ENCODE data around the gene MACF1.
A peak's percentile ranks its signal among the peaks of the same experiment; 100 is the strongest.

Gene MACF1

DNA sequence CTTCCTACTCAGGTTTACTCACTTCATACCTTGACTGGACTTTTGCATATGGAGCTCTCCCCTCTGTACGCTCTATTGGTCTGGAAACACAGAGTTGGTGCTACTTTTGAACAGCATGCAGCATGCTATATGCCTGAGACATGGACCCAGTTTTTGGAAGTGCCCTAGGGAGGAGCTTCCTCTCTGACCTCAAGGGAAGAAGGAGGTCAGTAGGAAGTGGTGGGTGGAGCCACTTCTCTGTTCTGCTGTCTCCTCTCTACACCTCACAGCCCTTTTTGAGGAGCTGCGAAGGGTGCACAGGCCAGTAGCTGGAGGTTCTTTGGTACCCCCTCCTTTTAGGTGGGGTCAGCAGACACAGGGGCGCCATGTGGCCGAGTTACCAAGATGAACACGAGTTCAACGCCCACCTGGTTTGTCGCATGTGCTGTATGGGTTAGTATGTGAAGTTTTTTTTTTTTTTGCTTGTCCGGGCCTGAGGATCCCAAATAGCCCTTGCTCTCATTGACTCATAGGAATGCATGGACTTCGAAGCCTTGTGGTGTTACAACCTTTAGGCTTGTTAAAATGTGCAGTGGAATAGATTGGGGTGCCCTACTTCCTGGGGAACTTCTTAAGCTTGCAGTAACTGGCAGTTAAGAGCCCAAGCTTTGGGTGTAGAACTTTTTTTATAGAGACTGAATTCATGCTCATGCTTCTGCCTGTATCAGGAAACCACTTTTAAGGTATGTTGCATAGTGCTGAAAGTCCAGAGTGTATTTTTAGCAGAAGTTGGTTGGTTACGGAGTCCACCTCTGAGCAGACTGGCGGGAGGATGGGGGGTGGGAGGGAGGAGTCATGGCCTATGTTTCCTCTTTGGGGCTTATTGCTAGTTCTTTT lies 10.7 kb downstream of the MACF1 start:
- Histone ChIP-seq H3K27ac (peak overlapping the region; percentile 52), H3K27me3 (ENCODE audit: insufficient read depth, low read depth) (no peaks in the 10 kb centered on the region), H3K4me2 (peak overlapping the region; percentile 91), H3K4me1 (ENCODE audit: low read depth, poor library complexity, severe bottlenecking) (peaks cover 41% of the 10 kb centered on the region), H3K36me3 (ENCODE audit: insufficient read depth) (no peaks in the 10 kb centered on the region), H2AFZ (ENCODE audit: low read depth) (peak overlapping the region; percentile 11; the same call in 1 of the 2 replicates), H3K4me3 (IDR thresholded peaks at IDR 0.05; ENCODE audit: insufficient read depth, low read depth, low read length) (peak overlapping the region; percentile 66), H4K20me1 (ENCODE audit: insufficient read depth) (no peaks in the 10 kb centered on the region), H3K9ac (peak overlapping the region; percentile 18; the same call in 1 of the 2 replicates), H3K79me2 (ENCODE audit: insufficient read depth, low read depth) (no peaks in the 10 kb centered on the region)
- TF ChIP-seq, protein P1, sequence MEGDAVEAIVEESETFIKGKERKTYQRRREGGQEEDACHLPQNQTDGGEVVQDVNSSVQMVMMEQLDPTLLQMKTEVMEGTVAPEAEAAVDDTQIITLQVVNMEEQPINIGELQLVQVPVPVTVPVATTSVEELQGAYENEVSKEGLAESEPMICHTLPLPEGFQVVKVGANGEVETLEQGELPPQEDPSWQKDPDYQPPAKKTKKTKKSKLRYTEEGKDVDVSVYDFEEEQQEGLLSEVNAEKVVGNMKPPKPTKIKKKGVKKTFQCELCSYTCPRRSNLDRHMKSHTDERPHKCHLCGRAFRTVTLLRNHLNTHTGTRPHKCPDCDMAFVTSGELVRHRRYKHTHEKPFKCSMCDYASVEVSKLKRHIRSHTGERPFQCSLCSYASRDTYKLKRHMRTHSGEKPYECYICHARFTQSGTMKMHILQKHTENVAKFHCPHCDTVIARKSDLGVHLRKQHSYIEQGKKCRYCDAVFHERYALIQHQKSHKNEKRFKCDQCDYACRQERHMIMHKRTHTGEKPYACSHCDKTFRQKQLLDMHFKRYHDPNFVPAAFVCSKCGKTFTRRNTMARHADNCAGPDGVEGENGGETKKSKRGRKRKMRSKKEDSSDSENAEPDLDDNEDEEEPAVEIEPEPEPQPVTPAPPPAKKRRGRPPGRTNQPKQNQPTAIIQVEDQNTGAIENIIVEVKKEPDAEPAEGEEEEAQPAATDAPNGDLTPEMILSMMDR (conservative IDR thresholded peaks at IDR 0.05; ENCODE audit: low read depth, low read length) = no peak

DNA sequence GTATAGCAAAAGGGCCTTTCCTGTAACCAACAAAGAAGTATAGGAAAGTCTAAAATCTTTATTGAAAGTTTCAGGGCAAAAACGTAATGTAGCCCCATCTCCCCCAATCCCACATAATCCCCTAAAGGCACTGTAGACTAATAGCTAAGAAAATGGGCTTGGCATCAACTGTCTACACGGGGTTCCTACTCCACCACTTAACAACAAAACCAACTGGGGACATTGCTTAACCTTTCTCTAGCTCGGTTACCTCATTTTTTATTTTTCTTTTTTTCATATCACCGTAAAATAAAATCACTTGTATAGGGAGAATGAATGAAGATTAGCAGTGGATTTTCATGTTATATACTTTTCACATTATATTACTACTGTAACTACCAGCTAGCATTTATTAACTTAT lies 12.3 kb downstream of the MACF1 start:
- TF ChIP-seq, protein P1 (conservative IDR thresholded peaks at IDR 0.05; ENCODE audit: low read depth, low read length) = no peak
- Histone ChIP-seq H3K4me3 (IDR thresholded peaks at IDR 0.05; ENCODE audit: insufficient read depth, low read depth, low read length) (no peak overlapping the region), H3K27ac (peak overlapping the region; percentile 52; the same call in 1 of the 2 replicates), H4K20me1 (ENCODE audit: insufficient read depth) (no peaks in the 10 kb centered on the region), H3K4me1 (ENCODE audit: low read depth, poor library complexity, severe bottlenecking) (peaks cover 41% of the 10 kb centered on the region), H3K4me2 (peak overlapping the region; percentile 91), H3K79me2 (ENCODE audit: insufficient read depth, low read depth) (no peaks in the 10 kb centered on the region), H2AFZ (ENCODE audit: low read depth) (no peak overlapping the region), H3K9ac (0 out of 2 replicates have a peak overlapping the region, but pooled peaks have one; percentile 18), H3K36me3 (ENCODE audit: insufficient read depth) (no peaks in the 10 kb centered on the region), H3K27me3 (ENCODE audit: insufficient read depth, low read depth) (no peaks in the 10 kb centered on the region)

DNA sequence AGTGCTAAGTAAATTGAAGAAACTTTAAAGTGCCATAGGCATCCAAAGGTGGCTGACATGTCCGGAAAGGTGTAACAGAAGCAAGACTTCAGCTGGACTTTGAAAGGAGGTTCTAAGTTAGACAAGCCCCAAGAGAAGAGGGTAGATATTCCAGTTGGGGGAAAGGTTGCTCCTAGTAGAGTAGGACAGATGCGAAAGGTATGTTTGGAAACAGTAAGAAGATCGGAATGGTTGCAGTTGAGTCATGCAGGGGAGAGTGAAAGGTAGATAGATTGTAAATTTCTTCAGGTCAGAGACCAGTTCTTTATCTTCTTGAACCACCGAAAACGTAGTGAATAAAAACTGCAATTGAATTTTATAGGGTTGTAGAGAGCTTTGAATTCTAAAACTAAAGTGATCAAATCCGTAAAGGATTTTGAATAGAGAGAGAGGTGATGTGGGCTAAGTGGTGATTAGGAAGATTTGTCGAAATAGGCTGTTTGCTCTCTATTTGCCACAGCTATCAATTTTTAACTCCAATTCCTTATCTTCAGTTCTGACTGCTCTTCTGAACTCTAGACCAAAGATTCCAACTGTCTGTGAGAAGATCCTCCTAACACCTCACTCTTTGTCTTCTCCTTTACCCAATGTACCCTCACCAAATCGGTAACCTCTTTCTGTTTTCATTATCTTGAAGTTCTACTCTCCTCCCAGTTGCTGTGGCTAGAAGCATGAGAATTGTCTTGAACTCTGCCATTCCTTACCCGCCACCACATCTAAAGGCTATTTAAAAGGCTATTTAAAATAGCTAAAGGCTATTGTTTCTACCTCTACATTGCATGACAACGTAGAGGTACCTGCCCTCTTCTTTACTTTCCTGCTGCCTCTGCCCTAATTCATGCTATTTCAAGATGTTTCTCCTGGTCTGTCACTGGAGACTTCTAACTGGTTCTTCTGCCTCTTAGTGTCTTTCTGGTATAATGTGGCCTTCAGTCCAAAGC lies 16.7 kb downstream of the MACF1 start:
- no peak overlapping the region for H3K4me3 ChIP-seq (IDR thresholded peaks at IDR 0.05; ENCODE audit: insufficient read depth, low read depth, low read length)
- no peaks in the 10 kb centered on the region for H4K20me1 ChIP-seq (ENCODE audit: insufficient read depth)
- no peaks in the 10 kb centered on the region for H3K27me3 ChIP-seq (ENCODE audit: insufficient read depth, low read depth)
- no peaks in the 10 kb centered on the region for H3K36me3 ChIP-seq (ENCODE audit: insufficient read depth)
- H3K4me1 ChIP-seq (ENCODE audit: low read depth, poor library complexity, severe bottlenecking) = peaks cover 18% of the 10 kb centered on the region
- H3K79me2 ChIP-seq (ENCODE audit: insufficient read depth, low read depth) = peaks cover 5% of the 10 kb centered on the region
- no peak overlapping the region for H3K9ac ChIP-seq
- no peak overlapping the region for H3K4me2 ChIP-seq
- H3K27ac ChIP-seq = no peak overlapping the region
- TF ChIP-seq, protein P1 (conservative IDR thresholded peaks at IDR 0.05; ENCODE audit: low read depth, low read length) = no peak
- H2AFZ ChIP-seq (ENCODE audit: low read depth) = no peak overlapping the region

DNA sequence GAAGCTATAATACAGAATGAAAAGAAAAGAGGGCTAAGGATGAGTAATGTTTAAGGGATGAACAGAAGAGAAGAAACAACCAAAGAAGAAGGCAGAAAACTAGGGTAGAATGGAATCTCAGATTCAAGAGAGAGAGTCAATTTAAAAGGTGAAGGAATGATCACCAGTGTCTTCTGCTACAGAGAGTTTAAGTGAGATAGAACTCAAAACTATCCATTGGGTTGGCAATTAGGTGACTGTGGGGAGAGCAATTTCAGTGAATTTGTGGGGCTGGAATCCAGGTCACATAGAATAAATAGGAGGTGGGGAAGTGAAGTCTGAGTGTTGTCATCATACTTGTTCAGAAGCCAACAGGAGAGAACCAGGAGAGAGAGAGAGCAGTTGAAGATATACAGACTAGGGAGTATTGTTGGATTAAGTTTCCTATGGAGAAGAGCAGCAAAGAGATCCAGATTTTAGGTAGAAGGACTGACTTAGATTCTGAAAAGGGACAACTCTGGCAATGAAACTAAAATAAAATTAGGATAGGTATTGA lies 19.9 kb downstream of the MACF1 start:
- peaks cover 5% of the 10 kb centered on the region for H3K79me2 ChIP-seq (ENCODE audit: insufficient read depth, low read depth)

More for the DNA sequence above, 19.9 kb downstream of the MACF1 start:
- Histone ChIP-seq H3K27me3 (ENCODE audit: insufficient read depth, low read depth) (no peaks in the 10 kb centered on the region), H3K4me2 (no peak overlapping the region), H3K36me3 (ENCODE audit: insufficient read depth) (no peaks in the 10 kb centered on the region), H4K20me1 (ENCODE audit: insufficient read depth) (no peaks in the 10 kb centered on the region), H3K4me3 (IDR thresholded peaks at IDR 0.05; ENCODE audit: insufficient read depth, low read depth, low read length) (no peak overlapping the region), H3K4me1 (ENCODE audit: low read depth, poor library complexity, severe bottlenecking) (no peaks in the 10 kb centered on the region), H3K9ac (no peak overlapping the region), H3K27ac (no peak overlapping the region), H2AFZ (ENCODE audit: low read depth) (no peak overlapping the region)
- TF ChIP-seq, protein P1 (conservative IDR thresholded peaks at IDR 0.05; ENCODE audit: low read depth, low read length) = no peak

All from KMS-11 (cell line).